Ecto neural progenitor cell (in vitro differentiated cells): ENCODE measurements around the gene PDZD2.
"Not testable (repeated sequence)": the region's sequence is repeated elsewhere in the genome, so short reads cannot be mapped to it uniquely, and the experiment has no call there.

Experiments used
- DNase-seq: peaks from one replicate; pipeline ENCODE4 v3.0.0-alpha.2; 2018; ENCODE audit warnings: low spot score

Gene PDZD2

GRCh38 chr5:31638748-31639418 is at the start of gene PDZD2:
PDZD2 (plus strand) TSS chr5:31639131.
- peak; percentile 90 for DNase-seq

GRCh38 chr5:31593665-31594064 is 45.3 kb upstream of the PDZD2 start:
- DNase-seq, result no peak

- DNase-seq, result no peak
Observed at GRCh38 chr5:31596354-31596753, 42.6 kb upstream of the PDZD2 start.

GRCh38 chr5:31598640-31599611 is 40.0 kb upstream of the PDZD2 start:
- DNase-seq, result no peak

- DNase-seq, result not testable (repeated sequence)
Observed at GRCh38 chr5:31602305-31602704, 36.6 kb upstream of the PDZD2 start.

- no peak for DNase-seq
Observed at GRCh38 chr5:31604240-31604639, 34.7 kb upstream of the PDZD2 start.

GRCh38 chr5:31604644-31605043 is 34.3 kb upstream of the PDZD2 start:
- no peak for DNase-seq

- DNase-seq, result no peak
Observed at GRCh38 chr5:31605920-31606319, 33.0 kb upstream of the PDZD2 start.

- DNase-seq, result no peak
Observed at GRCh38 chr5:31607546-31607945, 31.4 kb upstream of the PDZD2 start.

- no peak for DNase-seq
Observed at GRCh38 chr5:31611002-31611401, 27.9 kb upstream of the PDZD2 start.

- no peak for DNase-seq
Observed at GRCh38 chr5:31613651-31614050, 25.3 kb upstream of the PDZD2 start.

- no peak for DNase-seq
Observed at GRCh38 chr5:31614151-31615020, 24.5 kb upstream of the PDZD2 start.

- DNase-seq, result no peak
Observed at GRCh38 chr5:31617867-31618266, 21.1 kb upstream of the PDZD2 start.

- DNase-seq, result no peak
Observed at GRCh38 chr5:31620026-31620425, 18.9 kb upstream of the PDZD2 start.

GRCh38 chr5:31623249-31623648 is 15.7 kb upstream of the PDZD2 start:
- no peak for DNase-seq

- DNase-seq, result no peak
Observed at GRCh38 chr5:31625394-31625793, 13.5 kb upstream of the PDZD2 start.

- DNase-seq, result no peak
Observed at GRCh38 chr5:31626156-31626555, 12.8 kb upstream of the PDZD2 start.

- no peak for DNase-seq
Observed at GRCh38 chr5:31626604-31627234, 12.2 kb upstream of the PDZD2 start.

- DNase-seq, result no peak
Observed at GRCh38 chr5:31630931-31631330, 8.0 kb upstream of the PDZD2 start.

GRCh38 chr5:31632460-31632859 is 6.5 kb upstream of the PDZD2 start:
- no peak for DNase-seq

GRCh38 chr5:31635446-31635845 is 3.5 kb upstream of the PDZD2 start:
- DNase-seq, result no peak

GRCh38 chr5:31637851-31638250 is 1.1 kb upstream of the PDZD2 start:
- DNase-seq, result no peak
